SK-N-MC (cell line): ENCODE measurements around the gene CLTRN.

Experiments
- EZH2 ChIP-seq: fragments of 200-600 bp; sonication (generic); IDR thresholded peaks from one replicate; pipeline ENCODE4 v1.6.1; 2017; ENCODE audit warnings: antibody characterized with exemption
- FOXP2 ChIP-seq: optimal IDR thresholded peaks from 2 replicates; pipeline ENCODE3; 2011; ENCODE audit warnings: mild to moderate bottlenecking, moderate library complexity; ENCODE audit not compliant: insufficient read depth; ENCODE audit errors: extremely low read length, control extremely low read depth
- POLR2AphosphoS5 ChIP-seq: IDR thresholded peaks from 2 replicates; pipeline ENCODE4 v1.6.1; 2012; ENCODE audit warnings: mild to moderate bottlenecking, low read depth, low read length, borderline replicate concordance

DNA sequence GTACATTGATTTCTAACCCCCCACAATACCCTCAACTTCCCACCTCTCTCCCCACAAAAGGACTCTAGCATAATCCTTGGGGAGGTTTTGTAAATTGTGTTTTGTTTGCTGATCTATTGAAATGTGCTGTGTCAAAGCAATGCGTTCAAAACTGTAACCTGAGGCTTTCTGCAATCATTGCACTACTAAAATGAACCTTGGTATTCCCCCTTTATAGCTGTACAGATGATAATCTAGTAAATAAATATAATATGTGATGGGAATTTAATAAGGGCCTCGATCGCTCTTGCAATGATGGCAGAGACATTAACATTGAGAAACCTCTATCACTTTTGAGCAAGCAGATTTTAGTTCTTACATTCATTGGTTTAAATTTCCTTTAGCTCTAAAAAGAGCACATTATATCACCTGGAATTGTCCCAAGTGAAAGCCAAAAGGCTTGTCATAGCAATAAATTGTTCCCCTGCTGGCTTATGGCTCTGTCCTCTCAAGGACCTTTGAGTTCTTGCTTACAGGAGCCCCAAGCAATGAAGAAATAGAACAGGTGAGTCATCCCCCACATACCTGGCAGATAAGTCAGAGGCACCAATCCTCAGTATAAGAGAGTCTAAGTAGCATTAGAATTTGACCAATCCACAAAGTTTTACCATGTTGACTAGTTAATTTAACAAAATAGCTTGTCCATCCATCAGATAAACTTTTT, 45.4 kb downstream of the CLTRN start:
- TF ChIP-seq EZH2, result no peak
- no peak for TF ChIP-seq FOXP2
- no peak for TF ChIP-seq POLR2AphosphoS5
